ENCODE results near the gene PTGR2. TPM values are rescaled to one million over a fixed set of nuclear protein-coding genes. Genes with fewer than 3 reads are reported as not detected.

PTGR2 gene
- total RNA-seq, 4 donors from 2014 or later, result 9.5 to 26.4 (median 17.2) TPM

GRCh38 chr14:73834261-73834625 is 17.4 kb upstream of the PTGR2 start:
- TF ChIP-seq CTCF (IDR thresholded peaks at IDR 0.05; ENCODE audit: low read depth), result no peak

GRCh38 chr14:73842201-73842600 is 9.4 kb upstream of the PTGR2 start:
- TF ChIP-seq CTCF (IDR thresholded peaks at IDR 0.05; ENCODE audit: low read depth), result no peak

GRCh38 chr14:73842851-73843250 is 8.8 kb upstream of the PTGR2 start:
- no peak for TF ChIP-seq CTCF (IDR thresholded peaks at IDR 0.05; ENCODE audit: low read depth)

- no peak for TF ChIP-seq CTCF (IDR thresholded peaks at IDR 0.05; ENCODE audit: low read depth)
These were observed 8.3 kb upstream of the PTGR2 start for GRCh38 chr14:73843296-73843695.

- no peak for TF ChIP-seq CTCF (IDR thresholded peaks at IDR 0.05; ENCODE audit: low read depth)
These were observed 4.7 kb upstream of the PTGR2 start for GRCh38 chr14:73846947-73847346.

- TF ChIP-seq CTCF (IDR thresholded peaks at IDR 0.05; ENCODE audit: low read depth), result no peak
These were observed 631 bp upstream of the PTGR2 start for GRCh38 chr14:73851000-73851399.

GRCh38 chr14:73859145-73859544 is 7.5 kb downstream of the PTGR2 start:
- TF ChIP-seq CTCF (IDR thresholded peaks at IDR 0.05; ENCODE audit: low read depth), result no peak

All from subcutaneous adipose tissue (tissue), 4 donors.